ENCODE measurements around the gene NPAS4. TPM values are rescaled to one million over a fixed set of nuclear protein-coding genes. Genes with fewer than 3 reads are reported as not detected.
"Not testable (repeated sequence)": the region's sequence is repeated elsewhere in the genome, so short reads cannot be mapped to it uniquely, and the experiment has no call there.

The NPAS4 gene
- total RNA-seq, 4 donors from 2014 or later = not detected

DNA sequence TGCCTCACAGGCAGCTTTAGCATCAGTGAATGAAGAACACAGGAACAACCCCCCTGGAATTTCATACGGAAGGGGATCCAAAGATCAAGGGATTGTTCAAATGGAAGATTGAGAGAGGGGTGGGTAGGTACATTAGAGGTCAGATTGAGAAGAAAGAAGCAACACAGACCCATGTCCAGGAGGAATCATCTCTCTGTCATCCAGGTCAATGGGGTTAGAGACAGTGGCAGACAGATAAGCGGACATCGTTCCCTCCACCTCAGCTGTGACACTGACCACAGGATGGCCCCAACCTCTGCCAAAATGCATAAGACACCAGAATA lies 1.9 kb upstream of the NPAS4 start:
- TF ChIP-seq POLR2A (IDR thresholded peaks at IDR 0.05) (no peak), EP300 (IDR thresholded peaks at IDR 0.05) (no peak), POLR2AphosphoS5 (IDR thresholded peaks at IDR 0.05) (no peak)
- TF ChIP-seq, protein P1, sequence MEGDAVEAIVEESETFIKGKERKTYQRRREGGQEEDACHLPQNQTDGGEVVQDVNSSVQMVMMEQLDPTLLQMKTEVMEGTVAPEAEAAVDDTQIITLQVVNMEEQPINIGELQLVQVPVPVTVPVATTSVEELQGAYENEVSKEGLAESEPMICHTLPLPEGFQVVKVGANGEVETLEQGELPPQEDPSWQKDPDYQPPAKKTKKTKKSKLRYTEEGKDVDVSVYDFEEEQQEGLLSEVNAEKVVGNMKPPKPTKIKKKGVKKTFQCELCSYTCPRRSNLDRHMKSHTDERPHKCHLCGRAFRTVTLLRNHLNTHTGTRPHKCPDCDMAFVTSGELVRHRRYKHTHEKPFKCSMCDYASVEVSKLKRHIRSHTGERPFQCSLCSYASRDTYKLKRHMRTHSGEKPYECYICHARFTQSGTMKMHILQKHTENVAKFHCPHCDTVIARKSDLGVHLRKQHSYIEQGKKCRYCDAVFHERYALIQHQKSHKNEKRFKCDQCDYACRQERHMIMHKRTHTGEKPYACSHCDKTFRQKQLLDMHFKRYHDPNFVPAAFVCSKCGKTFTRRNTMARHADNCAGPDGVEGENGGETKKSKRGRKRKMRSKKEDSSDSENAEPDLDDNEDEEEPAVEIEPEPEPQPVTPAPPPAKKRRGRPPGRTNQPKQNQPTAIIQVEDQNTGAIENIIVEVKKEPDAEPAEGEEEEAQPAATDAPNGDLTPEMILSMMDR (IDR thresholded peaks at IDR 0.05) = no peak
- Histone ChIP-seq H3K4me1 (peaks cover 14% of the 10 kb centered on the region), H3K4me3 (no peak overlapping the region), H3K27me3 (peaks cover 46% of the 10 kb centered on the region), H3K27ac (no peak overlapping the region), H3K9me3 (no peaks in the 10 kb centered on the region), H3K36me3 (no peaks in the 10 kb centered on the region)
- DNase-seq (ENCODE audit: low spot score in 2 of 2) = no peak
- whole genome bisulfite sequencing = 56% methylated on average over 3 of the region's 3 CpGs

DNA sequence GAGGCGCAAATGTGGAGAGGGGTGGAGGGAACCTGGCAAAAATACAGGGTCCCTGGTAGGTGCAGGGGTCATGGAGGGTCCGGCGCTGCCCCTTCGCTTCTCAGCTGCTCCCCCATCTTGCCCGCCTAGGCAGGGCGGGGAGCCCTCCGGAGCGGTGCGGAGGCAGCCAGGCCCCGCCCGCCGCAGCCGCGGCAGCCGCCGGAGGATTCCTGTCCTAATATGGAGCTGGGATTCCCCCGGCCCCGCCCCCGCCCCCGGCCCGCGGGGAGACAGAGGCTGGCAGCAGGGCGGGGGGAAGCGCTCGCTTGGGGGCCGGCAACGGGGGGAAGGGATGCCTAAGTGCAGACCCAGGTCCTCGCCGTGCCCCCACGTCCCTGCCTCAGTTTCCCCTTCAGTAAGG lies 1.0 kb upstream of the NPAS4 start:
- Histone ChIP-seq H3K36me3 (no peaks in the 10 kb centered on the region), H3K4me1 (peaks cover 14% of the 10 kb centered on the region), H3K27me3 (peaks cover 37% of the 10 kb centered on the region), H3K4me3 (no peak overlapping the region), H3K9me3 (no peaks in the 10 kb centered on the region), H3K27ac (no peak overlapping the region)
- DNase-seq (ENCODE audit: low spot score in 2 of 2) = no peak
- 2% methylated on average over 6 of the region's 30 CpGs for WGBS
- no peak for TF ChIP-seq POLR2A (IDR thresholded peaks at IDR 0.05)
- TF ChIP-seq, protein P1 (IDR thresholded peaks at IDR 0.05) = no peak
- TF ChIP-seq POLR2AphosphoS5 (IDR thresholded peaks at IDR 0.05) = no peak
- no peak for TF ChIP-seq EP300 (IDR thresholded peaks at IDR 0.05)

DNA sequence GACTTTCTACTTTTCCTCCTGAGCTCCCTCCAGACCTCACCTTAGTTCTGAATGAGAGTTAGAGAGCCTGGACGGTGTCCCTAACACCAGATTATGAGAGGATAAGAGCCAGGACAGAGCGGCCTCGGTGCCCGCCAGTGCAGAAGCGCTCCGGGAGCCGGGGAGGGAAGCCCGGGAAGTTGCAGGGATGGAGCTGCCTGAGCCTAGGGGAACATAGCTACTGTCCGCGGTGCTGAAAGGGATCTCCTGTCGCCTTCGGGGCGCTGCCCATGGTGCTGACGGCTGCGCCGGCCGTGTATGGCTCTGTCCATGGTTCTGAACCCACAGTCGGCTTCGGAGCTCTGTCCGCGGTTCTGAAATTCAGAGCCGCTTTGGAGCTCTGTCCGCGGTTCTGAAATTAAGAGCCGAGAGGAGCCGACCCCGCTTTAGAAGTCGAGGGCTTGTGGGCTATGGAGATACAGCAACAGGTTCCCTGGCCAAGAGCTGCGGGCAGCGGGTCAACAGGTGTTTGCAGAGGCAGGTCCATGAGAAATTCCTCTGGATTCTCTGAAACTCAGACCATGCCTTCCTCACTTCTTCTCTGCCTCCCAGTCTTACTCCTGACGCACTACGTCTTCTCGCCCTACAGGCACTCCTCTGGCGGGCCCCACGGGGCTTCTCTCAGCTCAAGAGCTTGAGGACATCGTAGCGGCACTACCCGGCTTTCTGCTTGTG lies 814 bp downstream of the NPAS4 start:
- H3K4me1 ChIP-seq = peaks cover 14% of the 10 kb centered on the region
- H3K4me3 ChIP-seq = no peak overlapping the region
- no peaks in the 10 kb centered on the region for H3K9me3 ChIP-seq
- TF ChIP-seq POLR2AphosphoS5 (IDR thresholded peaks at IDR 0.05) (peak; percentile 92 to 100 (median 99)), EP300 (IDR thresholded peaks at IDR 0.05) (no peak)
- 19% methylated on average over 24 of the region's 38 CpGs for WGBS
- no peaks in the 10 kb centered on the region for H3K36me3 ChIP-seq
- H3K27me3 ChIP-seq = peaks cover 19% of the 10 kb centered on the region
- no peak overlapping the region for H3K27ac ChIP-seq
- peak; percentile 93 to 94 for DNase-seq (ENCODE audit: low spot score in 2 of 2)

DNA sequence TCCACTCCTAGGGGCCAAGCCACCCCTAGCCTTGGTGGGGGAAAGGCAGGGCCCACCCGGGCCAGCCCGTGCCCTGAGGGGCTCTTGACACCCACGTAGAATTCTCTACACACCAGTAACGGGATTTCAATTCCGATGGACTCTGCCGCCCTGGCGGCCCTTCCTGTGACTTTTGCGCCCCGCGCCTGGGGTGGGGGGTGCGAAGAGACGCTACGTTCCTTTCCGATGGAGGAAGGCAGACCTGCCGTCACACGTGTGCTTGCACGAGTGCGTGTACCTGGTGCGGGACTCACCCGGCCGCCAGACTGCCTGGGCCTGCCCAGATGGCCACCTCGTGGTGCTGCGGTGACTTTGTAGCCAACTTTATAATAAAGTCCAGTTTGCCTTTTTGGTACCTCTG lies 5.5 kb downstream of the NPAS4 start:
- no peak for DNase-seq (ENCODE audit: low spot score in 2 of 2)
- H3K4me1 ChIP-seq = peaks cover 1% of the 10 kb centered on the region
- TF ChIP-seq, protein P1 (IDR thresholded peaks at IDR 0.05) = no peak
- TF ChIP-seq POLR2A (IDR thresholded peaks at IDR 0.05) (no peak), EP300 (IDR thresholded peaks at IDR 0.05) (no peak), POLR2AphosphoS5 (IDR thresholded peaks at IDR 0.05) (no peak)
- H3K9me3 ChIP-seq = no peaks in the 10 kb centered on the region
- H3K27ac ChIP-seq = no peak overlapping the region
- no peaks in the 10 kb centered on the region for H3K36me3 ChIP-seq
- 75% methylated on average over 21 of the region's 23 CpGs for WGBS
- no peaks in the 10 kb centered on the region for H3K27me3 ChIP-seq
- no peak overlapping the region for H3K4me3 ChIP-seq

DNA sequence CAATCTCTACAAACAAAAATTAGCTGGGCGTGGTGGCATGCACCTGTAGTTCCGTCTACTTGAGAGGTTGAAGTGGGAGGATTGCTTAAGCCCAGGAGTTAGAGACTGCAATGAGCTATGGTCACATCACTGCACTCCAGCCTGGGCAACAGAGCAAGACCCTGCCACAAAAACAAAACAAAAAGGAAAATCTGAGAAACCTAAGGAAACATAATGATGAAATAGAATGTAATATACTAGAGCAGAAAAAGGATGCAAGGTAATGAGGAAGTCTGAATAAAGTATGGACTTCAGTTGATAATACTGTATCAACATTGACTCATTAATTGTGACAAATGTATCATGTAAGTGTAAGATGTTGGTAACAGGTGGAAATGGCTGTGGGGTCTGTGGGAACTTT lies 8.1 kb downstream of the NPAS4 start:
- H3K27me3 ChIP-seq = no peaks in the 10 kb centered on the region
- TF ChIP-seq POLR2AphosphoS5 (IDR thresholded peaks at IDR 0.05) (no peak), EP300 (IDR thresholded peaks at IDR 0.05) (no peak)
- H3K4me3 ChIP-seq = no peak overlapping the region
- no peak for DNase-seq (ENCODE audit: low spot score in 2 of 2)
- H3K4me1 ChIP-seq = no peaks in the 10 kb centered on the region
- H3K9me3 ChIP-seq = no peaks in the 10 kb centered on the region
- peaks cover 14% of the 10 kb centered on the region for H3K36me3 ChIP-seq
- WGBS = 91% methylated on average over 2 of the region's 2 CpGs
- H3K27ac ChIP-seq = no peak overlapping the region

DNA sequence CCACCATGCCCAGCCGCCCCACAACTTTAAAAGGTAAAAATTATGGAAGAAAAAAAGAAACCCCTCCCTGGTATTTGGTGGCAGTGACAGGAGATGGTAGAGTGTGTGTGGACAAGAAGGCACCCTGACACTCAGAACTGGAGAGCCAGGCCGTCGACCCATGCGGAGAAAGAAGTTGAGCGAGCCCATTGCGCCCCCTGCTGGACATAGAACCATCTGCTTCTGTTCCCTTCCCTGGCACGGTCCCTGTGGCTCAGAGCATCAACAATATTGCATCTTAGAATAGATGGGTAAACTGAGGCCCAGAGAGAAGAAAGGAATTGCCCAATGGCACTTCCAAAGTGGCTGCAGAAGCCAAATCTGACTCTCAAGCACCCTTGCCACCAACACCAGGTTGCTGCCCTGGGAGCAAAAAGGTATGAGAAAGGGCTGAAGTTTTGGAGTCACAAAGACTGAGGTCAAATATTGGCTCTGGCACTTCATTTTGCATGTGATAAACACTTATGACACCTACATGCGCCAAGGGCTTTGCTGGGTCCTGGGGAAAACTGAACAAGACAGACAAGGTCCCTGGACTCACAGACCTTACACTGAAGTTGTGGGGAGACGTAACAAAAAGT lies 9.3 kb downstream of the NPAS4 start:
- Histone ChIP-seq H3K4me3 (no peak overlapping the region), H3K27ac (no peak overlapping the region), H3K9me3 (no peaks in the 10 kb centered on the region), H3K36me3 (peaks cover 22% of the 10 kb centered on the region), H3K4me1 (no peaks in the 10 kb centered on the region), H3K27me3 (no peaks in the 10 kb centered on the region)
- peak in 1 of 2 donors; percentile 89 for DNase-seq (ENCODE audit: low spot score in 2 of 2)
- TF ChIP-seq, protein P1 (IDR thresholded peaks at IDR 0.05) = peak; percentile 44 to 70
- no peak for TF ChIP-seq EP300 (IDR thresholded peaks at IDR 0.05)
- WGBS = 31% methylated on average over 9 of the region's 9 CpGs

DNA sequence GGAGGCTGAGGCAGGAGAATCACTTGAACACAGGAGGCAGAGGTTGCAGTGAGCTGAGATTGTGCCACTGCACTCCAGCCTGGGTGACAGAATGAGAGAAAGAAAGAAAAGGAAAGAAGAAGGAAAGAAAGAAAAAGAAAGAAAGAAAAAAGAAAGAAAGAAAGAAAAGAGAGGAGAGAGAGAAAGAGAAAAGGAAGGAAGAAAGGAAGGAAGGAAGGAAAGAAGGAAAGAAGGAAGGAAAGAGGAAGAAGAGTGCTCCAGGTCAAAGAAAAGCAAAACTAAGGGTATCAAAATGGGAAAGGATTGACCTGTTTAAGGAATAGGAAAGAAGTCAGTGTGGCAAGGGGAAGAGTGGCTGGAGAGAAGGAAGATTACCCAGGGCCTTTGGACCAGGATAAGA lies 10.5 kb downstream of the NPAS4 start:
- H3K27me3 ChIP-seq; H3K4me3 ChIP-seq; H3K4me1 ChIP-seq; H3K9me3 ChIP-seq; DNase-seq (ENCODE audit: low spot score in 2 of 2); H3K27ac ChIP-seq: not testable (repeated sequence)
- H3K36me3 ChIP-seq = peaks cover 34% of the 10 kb centered on the region

DNA sequence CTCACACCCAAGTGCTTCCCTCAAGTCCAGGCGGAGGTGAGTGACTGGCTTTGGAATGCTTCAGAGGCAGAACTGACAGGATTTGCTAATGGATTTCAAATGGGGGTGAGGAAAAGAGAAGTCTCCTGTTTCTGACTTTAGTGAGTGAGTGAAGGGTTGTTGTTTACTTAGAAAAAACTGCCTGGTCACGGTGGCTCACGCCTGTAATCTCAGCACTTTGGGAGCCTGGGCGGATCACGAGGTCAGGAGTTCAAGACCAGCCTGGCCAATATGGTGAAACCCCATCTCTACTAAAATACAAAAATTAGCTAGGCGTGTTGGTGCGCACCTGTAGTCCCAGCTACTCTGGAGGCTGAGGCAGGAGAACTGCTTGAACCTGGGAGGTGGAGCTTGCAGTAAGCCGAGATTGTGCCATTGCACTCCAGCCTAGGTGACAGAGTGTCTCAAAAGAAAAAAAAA lies 11.1 kb downstream of the NPAS4 start:
- DNase-seq (ENCODE audit: low spot score in 2 of 2); H3K27ac ChIP-seq; H3K4me3 ChIP-seq; H3K4me1 ChIP-seq; H3K9me3 ChIP-seq; H3K27me3 ChIP-seq: not testable (repeated sequence)
- 89% methylated on average over 8 of the region's 8 CpGs for WGBS
- peaks cover 40% of the 10 kb centered on the region for H3K36me3 ChIP-seq
